KMS-11 (cell line): Measurements from ENCODE around the gene INO80D.

ENCODE experiments used
- H2AFZ ChIP-seq: fragments of 200-600 bp; sonication (generic); 2 replicates; pipeline ENCODE4 v1.6.1; 2016; ENCODE audit warnings: antibody characterized with exemption, mixed run types, low read depth
- H3K27ac ChIP-seq: fragments of 200-600 bp; sonication (generic); 2 replicates; pipeline ENCODE4 v1.6.1; 2016; ENCODE audit warnings: mild to moderate bottlenecking, mixed run types
- H3K27me3 ChIP-seq: fragments of 200-600 bp; sonication (generic); 2 replicates; pipeline ENCODE4 v1.6.1; 2017; ENCODE audit warnings: mild to moderate bottlenecking, low read depth, mixed run types, moderate library complexity; ENCODE audit not compliant: insufficient read depth
- H3K36me3 ChIP-seq: fragments of 200-600 bp; sonication (generic); 2 replicates; pipeline ENCODE4 v1.6.1; 2017; ENCODE audit warnings: mild to moderate bottlenecking, mixed run types; ENCODE audit not compliant: insufficient read depth
- H3K4me1 ChIP-seq: fragments of 200-600 bp; sonication (generic); 2 replicates; pipeline ENCODE4 v1.6.1; 2016; ENCODE audit warnings: mild to moderate bottlenecking, low read depth, mixed run types; ENCODE audit not compliant: poor library complexity, severe bottlenecking
- H3K4me2 ChIP-seq: fragments of 200-600 bp; sonication (generic); 2 replicates; pipeline ENCODE4 v1.7.0; 2016; ENCODE audit warnings: mild to moderate bottlenecking, mixed run types
- H3K4me3 ChIP-seq: fragments of 200-600 bp; sonication (generic); IDR thresholded peaks from 2 replicates; pipeline ENCODE4 v1.6.1; 2017; ENCODE audit warnings: low read depth, low read length, mixed read lengths; ENCODE audit not compliant: insufficient read depth
- H3K79me2 ChIP-seq: fragments of 200-600 bp; sonication (generic); 2 replicates; pipeline ENCODE4 v1.6.1; 2016; ENCODE audit warnings: low read depth, mixed run types; ENCODE audit not compliant: insufficient read depth
- H3K9ac ChIP-seq: fragments of 200-600 bp; sonication (generic); 2 replicates; pipeline ENCODE4 v1.6.1; 2016; ENCODE audit warnings: mild to moderate bottlenecking, mixed run types
- H4K20me1 ChIP-seq: fragments of 200-600 bp; sonication (generic); 2 replicates; pipeline ENCODE4 v1.6.1; 2016; ENCODE audit warnings: mild to moderate bottlenecking, mixed run types; ENCODE audit not compliant: insufficient read depth
- TF ChIP-seq, protein P1 (sequence below): fragments of 200-600 bp; sonication (generic); conservative IDR thresholded peaks from 2 replicates; pipeline ENCODE4 v1.6.1; 2017; ENCODE audit warnings: low read depth, mild to moderate bottlenecking, antibody characterized with exemption, low read length, moderate library complexity, mixed read lengths

Gene INO80D

DNA sequence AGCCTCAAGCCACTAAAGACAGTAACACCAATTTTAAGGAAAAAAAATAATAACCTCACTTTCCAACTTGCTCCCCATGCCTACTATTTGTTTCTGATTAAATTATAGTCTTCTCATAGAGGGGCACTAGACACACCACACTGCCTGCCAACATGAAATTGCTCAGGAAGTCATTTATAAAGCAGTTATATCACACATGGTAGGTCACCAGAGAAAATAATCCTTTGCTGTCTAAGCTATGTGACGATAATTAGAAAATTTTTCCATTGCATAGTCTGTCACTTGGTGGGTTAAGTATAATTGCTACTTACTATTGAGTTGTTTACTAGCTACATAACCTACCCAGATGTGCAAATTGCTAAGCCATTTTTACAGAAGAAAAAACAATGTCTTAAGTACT, 85.2 kb downstream of the INO80D start:
- Histone ChIP-seq H3K27ac (no peak overlapping the region), H3K4me2 (no peak overlapping the region), H2AFZ (no peak overlapping the region), H3K4me3 (no peak overlapping the region), H3K36me3 (no peaks in the 10 kb centered on the region), H3K79me2 (no peaks in the 10 kb centered on the region), H3K27me3 (no peaks in the 10 kb centered on the region), H3K9ac (no peak overlapping the region), H4K20me1 (no peaks in the 10 kb centered on the region), H3K4me1 (no peaks in the 10 kb centered on the region)
- TF ChIP-seq, protein P1, sequence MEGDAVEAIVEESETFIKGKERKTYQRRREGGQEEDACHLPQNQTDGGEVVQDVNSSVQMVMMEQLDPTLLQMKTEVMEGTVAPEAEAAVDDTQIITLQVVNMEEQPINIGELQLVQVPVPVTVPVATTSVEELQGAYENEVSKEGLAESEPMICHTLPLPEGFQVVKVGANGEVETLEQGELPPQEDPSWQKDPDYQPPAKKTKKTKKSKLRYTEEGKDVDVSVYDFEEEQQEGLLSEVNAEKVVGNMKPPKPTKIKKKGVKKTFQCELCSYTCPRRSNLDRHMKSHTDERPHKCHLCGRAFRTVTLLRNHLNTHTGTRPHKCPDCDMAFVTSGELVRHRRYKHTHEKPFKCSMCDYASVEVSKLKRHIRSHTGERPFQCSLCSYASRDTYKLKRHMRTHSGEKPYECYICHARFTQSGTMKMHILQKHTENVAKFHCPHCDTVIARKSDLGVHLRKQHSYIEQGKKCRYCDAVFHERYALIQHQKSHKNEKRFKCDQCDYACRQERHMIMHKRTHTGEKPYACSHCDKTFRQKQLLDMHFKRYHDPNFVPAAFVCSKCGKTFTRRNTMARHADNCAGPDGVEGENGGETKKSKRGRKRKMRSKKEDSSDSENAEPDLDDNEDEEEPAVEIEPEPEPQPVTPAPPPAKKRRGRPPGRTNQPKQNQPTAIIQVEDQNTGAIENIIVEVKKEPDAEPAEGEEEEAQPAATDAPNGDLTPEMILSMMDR = no peak

DNA sequence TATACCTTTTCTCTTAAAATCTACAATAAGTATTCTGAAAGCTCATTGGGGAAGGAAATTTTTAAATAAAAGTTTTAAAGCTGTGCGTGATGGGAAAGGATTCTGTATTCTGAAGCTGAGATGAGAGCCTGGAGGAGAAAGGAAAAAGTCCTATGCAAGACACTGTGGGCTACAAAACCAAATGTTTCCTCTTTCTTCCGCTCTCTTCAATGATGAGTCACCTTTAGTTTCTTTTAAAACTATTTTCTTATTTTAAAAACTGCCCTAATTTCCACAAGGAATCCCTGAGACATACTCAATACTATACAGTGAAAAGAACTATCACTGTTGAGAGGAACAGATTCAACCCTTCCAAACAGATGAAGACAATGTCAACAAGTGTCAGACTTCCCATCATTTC, 87.4 kb downstream of the INO80D start:
- Histone ChIP-seq H3K79me2 (no peaks in the 10 kb centered on the region), H3K27me3 (no peaks in the 10 kb centered on the region), H3K36me3 (no peaks in the 10 kb centered on the region), H3K4me1 (no peaks in the 10 kb centered on the region), H3K9ac (no peak overlapping the region), H3K4me3 (no peak overlapping the region), H2AFZ (no peak overlapping the region), H3K27ac (no peak overlapping the region), H3K4me2 (no peak overlapping the region), H4K20me1 (no peaks in the 10 kb centered on the region)
- TF ChIP-seq, protein P1 = no peak

DNA sequence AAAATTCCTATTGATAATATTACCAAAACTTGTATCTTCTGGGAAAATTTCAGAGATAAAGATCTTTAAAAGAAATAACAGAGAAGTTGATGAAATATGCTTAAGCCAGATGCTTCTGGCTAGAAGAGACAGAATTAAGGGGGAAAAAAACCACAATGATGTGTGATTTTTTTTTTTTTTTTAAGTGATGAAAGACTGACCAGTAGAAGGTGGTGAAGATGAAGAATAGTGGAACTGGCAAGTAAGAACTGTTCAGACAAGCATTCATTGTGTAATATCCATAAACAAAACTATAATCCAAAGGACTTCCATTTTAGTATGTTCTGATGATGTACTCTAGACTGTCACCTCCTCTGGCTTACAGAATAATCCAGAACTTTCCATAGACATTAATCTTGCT, 89.8 kb downstream of the INO80D start:
- H3K4me3 ChIP-seq = no peak overlapping the region
- H2AFZ ChIP-seq = no peak overlapping the region
- H3K27me3 ChIP-seq = no peaks in the 10 kb centered on the region
- H3K27ac ChIP-seq = no peak overlapping the region
- no peak overlapping the region for H3K4me2 ChIP-seq
- H3K4me1 ChIP-seq = no peaks in the 10 kb centered on the region
- H4K20me1 ChIP-seq = no peaks in the 10 kb centered on the region
- no peaks in the 10 kb centered on the region for H3K36me3 ChIP-seq
- TF ChIP-seq, protein P1 = no peak
- no peak overlapping the region for H3K9ac ChIP-seq
- H3K79me2 ChIP-seq = no peaks in the 10 kb centered on the region

DNA sequence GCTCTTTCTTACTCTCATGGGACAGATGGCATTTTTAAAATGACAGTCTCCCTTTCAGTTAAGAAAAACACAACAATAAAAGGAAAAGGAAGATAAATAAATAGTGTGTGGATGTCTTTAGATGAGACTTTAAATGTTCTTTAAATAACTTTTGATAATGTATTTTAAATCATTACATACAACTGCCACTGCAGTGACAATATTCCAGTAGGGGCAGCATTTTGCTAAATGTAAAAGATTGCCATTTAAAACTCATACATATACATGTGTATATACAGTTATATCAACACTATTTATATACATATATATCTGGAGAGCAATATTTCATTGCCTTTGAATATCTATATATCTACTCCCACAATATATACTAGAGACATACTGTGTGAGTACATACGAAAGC, 90.7 kb downstream of the INO80D start:
- Histone ChIP-seq H4K20me1 (no peaks in the 10 kb centered on the region), H2AFZ (no peak overlapping the region), H3K27me3 (no peaks in the 10 kb centered on the region), H3K4me3 (no peak overlapping the region), H3K36me3 (no peaks in the 10 kb centered on the region), H3K27ac (no peak overlapping the region), H3K79me2 (no peaks in the 10 kb centered on the region), H3K4me2 (no peak overlapping the region), H3K9ac (no peak overlapping the region), H3K4me1 (no peaks in the 10 kb centered on the region)
- TF ChIP-seq, protein P1 = no peak; the same call in 1 of the 2 replicates
